ENCODE measurements around the gene VAMP7.

DNA sequence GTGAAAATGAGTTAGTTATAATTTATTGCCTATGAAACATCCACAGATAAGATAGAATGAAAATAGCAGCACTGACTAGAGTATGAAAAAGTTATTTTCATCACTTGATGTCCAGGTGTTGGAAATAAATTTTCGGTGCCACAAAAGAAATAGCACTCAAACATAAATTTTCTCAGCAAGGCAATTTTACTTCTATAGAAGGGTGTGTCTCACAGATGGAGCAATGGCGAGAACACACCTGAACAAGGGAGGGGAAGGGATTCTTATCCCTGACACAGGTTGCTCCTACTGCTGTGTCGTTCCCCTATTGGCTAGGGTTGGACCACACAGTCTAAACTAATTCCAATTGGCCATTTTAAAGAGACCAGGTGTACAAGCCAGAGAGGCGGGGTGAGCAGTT, 13.3 kb upstream of the VAMP7 start:
- TF ChIP-seq CTCF (conservative IDR thresholded peaks at IDR 0.05) (no peak), EZH2 (IDR thresholded peaks at IDR 0.05; ENCODE audit: low read depth) (no peak)

All from PC-9 (cell line).